Fibroblast of lung (primary cell): ENCODE results near the gene RXRA. TPM values are rescaled to one million over a fixed set of nuclear protein-coding genes. Genes with fewer than 3 reads are reported as not detected.

Source experiments
- DNase-seq, 2 donors: peaks; one replicate each; pipeline versions ENCODE4 v3.0.0 to v3.0.0-alpha.2; 2010; ENCODE audit warnings: low read depth in 2 of 2
- H2AFZ ChIP-seq: 2 replicates; pipeline ENCODE4 v1.5.1; 2012; ENCODE audit warnings: low read length, control low read depth, inconsistent platforms
- H3K27ac ChIP-seq: 2 replicates; pipeline ENCODE4 v1.5.1; 2011; ENCODE audit warnings: low read length, control low read depth; ENCODE audit not compliant: insufficient read depth
- H3K27me3 ChIP-seq: 2 replicates; pipeline ENCODE4 v1.5.1; 2011; ENCODE audit warnings: mild to moderate bottlenecking, low read length; ENCODE audit not compliant: control insufficient read depth, insufficient read depth
- H3K36me3 ChIP-seq: 2 replicates; pipeline ENCODE4 v1.5.1; 2011; ENCODE audit warnings: low read length; ENCODE audit not compliant: control insufficient read depth, insufficient read depth
- H3K4me1 ChIP-seq: 2 replicates; pipeline ENCODE4 v1.5.1; 2011; ENCODE audit warnings: low read length; ENCODE audit not compliant: control insufficient read depth, insufficient read depth; ENCODE audit errors: extremely low read depth
- H3K4me2 ChIP-seq: 2 replicates; pipeline ENCODE4 v1.5.1; 2011; ENCODE audit warnings: low read length, control low read depth; ENCODE audit not compliant: insufficient read depth; ENCODE audit errors: extremely low read depth
- H3K4me3 ChIP-seq, 4 experiments: fragments of 200-600 bp in 1 of 4; sonication (generic) in 1 of 4; replicated peaks in 1 of 4; 2 replicates each; pipeline ENCODE4 v1.5.1; 2011 to 2016; ENCODE audit warnings: low read length in 4 of 4, low read depth in 3 of 4, mild to moderate bottlenecking in 3 of 4, control low read depth in 2 of 4, inconsistent platforms in 1 of 4, mixed read lengths in 1 of 4; ENCODE audit not compliant: insufficient read depth in 1 of 4; ENCODE audit errors: control extremely low read depth in 1 of 4
- H3K79me2 ChIP-seq: 2 replicates; pipeline ENCODE4 v1.5.1; 2012; ENCODE audit warnings: mild to moderate bottlenecking, low read length, inconsistent platforms; ENCODE audit not compliant: control insufficient read depth, insufficient read depth
- H3K9ac ChIP-seq: 2 replicates; pipeline ENCODE4 v1.5.1; 2011; ENCODE audit warnings: mild to moderate bottlenecking, low read length, control low read depth; ENCODE audit not compliant: insufficient read depth
- H3K9me3 ChIP-seq: 2 replicates; pipeline ENCODE4 v1.5.1; 2012; ENCODE audit warnings: low read depth, low read length; ENCODE audit not compliant: control insufficient read depth, insufficient read depth
- H4K20me1 ChIP-seq: 2 replicates; pipeline ENCODE4 v1.5.1; 2011; ENCODE audit warnings: low read length; ENCODE audit not compliant: control insufficient read depth, insufficient read depth; ENCODE audit errors: extremely low read depth
- CTCF ChIP-seq, 2 donors: IDR thresholded peaks in 1 of 2; conservative IDR thresholded peaks in 1 of 2; 1 replicate in 1 of 2; 2 replicates in 1 of 2; pipeline ENCODE4 v1.5.1; 2011 to 2012; ENCODE audit warnings: low read length in 2 of 2, control low read depth in 1 of 2, inconsistent platforms in 1 of 2, low read depth in 1 of 2, mild to moderate bottlenecking in 1 of 2
- EZH2 ChIP-seq: IDR thresholded peaks from 2 replicates; pipeline ENCODE4 v1.5.1; 2012; ENCODE audit warnings: low read length, control low read depth, mild to moderate bottlenecking; ENCODE audit errors: missing control alignments
- polyA plus RNA-seq, 2 donors: library from polyadenylated mRNA; depleted of rRNA in 1 of 2; stranded (reverse) in 1 of 2; unstranded in 1 of 2; fragments of >200 nt; gene quantifications; 2 replicates each; pipeline ENCODE4 v1.2.1, GENCODE V29; 2011 to 2012; ENCODE audit warnings: missing spikeins in 1 of 2
- total RNA-seq: library from RNA; depleted of rRNA; stranded (reverse); fragments of >200 nt; gene quantifications from 2 replicates; pipeline ENCODE4 v1.2.1, GENCODE V29; 2014

RXRA gene
- total and polyA plus RNA-seq, 2 donors (not counting 1 experiment from before 2014, with no cell fraction given), result 13.3 to 14.9 TPM

GRCh38 chr9:134485653-134486052 is 159.4 kb downstream of the RXRA start:
- H3K27me3 ChIP-seq, result peaks cover 4% of the 10 kb centered on the region
- H3K4me1 ChIP-seq, result no peaks in the 10 kb centered on the region
- H3K9ac ChIP-seq, result no peak overlapping the region
- H3K27ac ChIP-seq, result no peak overlapping the region
- H3K4me3 ChIP-seq, result no peak overlapping the region
- no peaks in the 10 kb centered on the region for H3K79me2 ChIP-seq
- TF ChIP-seq CTCF (conservative IDR thresholded peaks at IDR 0.05 in 1 of 2, IDR thresholded peaks at IDR 0.05 in 1 of 2; ENCODE audit: low read depth in 1 of 2, low read length in 2 of 2) (no peak), EZH2 (no peak)
- no peaks in the 10 kb centered on the region for H3K36me3 ChIP-seq
- H3K9me3 ChIP-seq, result no peaks in the 10 kb centered on the region
- H4K20me1 ChIP-seq, result no peaks in the 10 kb centered on the region
- DNase-seq, result no peak
- H2AFZ ChIP-seq, result no peak overlapping the region
- H3K4me2 ChIP-seq, result no peak overlapping the region

DNA sequence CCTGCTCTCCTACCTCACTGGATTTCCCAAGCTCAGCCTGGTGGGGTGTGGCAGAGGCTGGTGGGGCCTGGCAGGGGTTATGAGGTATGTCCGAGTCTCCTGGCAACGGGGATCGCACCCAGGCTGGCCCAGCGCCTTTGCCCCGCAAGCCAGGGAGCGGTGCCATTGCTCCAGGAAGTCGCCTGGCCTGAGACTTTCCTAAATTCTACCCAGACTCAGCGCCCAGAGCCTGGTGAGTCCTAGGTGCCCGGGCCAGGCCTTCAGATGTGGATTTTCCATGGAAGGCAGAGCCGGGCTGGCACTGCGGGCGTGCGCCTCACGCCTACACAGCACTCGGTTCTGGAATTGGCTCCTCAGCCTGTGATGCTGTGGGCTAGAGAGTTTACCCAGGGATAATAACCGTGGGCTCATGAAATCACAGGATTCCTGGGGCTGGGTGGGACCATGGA is 159.9 kb downstream of the RXRA start:
- Histone ChIP-seq H3K36me3 (no peaks in the 10 kb centered on the region), H3K9me3 (no peaks in the 10 kb centered on the region), H3K79me2 (no peaks in the 10 kb centered on the region), H3K9ac (no peak overlapping the region), H2AFZ (no peak overlapping the region), H3K4me1 (no peaks in the 10 kb centered on the region), H3K27me3 (peaks cover 4% of the 10 kb centered on the region), H4K20me1 (no peaks in the 10 kb centered on the region), H3K4me2 (no peak overlapping the region), H3K27ac (no peak overlapping the region), H3K4me3 (no peak overlapping the region)
- DNase-seq, result no peak
- TF ChIP-seq EZH2, result no peak
- TF ChIP-seq CTCF (conservative IDR thresholded peaks at IDR 0.05 in 1 of 2, IDR thresholded peaks at IDR 0.05 in 1 of 2; ENCODE audit: low read depth in 1 of 2, low read length in 2 of 2), result no peak

DNA sequence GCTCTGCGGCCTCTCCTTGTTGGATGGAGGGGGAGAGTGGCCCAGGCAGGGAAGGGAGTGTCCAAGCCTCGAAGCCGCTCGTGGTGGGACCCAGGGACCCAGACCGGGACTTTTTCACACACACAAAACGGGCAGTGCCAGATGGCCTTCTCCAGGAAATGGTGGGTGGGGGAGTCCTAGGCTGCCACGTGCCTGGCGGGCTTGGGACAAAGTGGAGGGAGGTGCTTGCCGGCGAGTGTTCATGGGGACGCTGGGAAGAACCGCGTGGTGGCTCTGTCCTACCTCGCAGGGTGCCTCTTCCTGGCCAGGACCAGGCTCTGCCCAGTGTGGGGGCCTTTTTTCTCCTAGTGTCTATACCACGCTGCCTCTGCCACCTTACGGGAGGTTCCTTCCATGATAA is 160.3 kb downstream of the RXRA start:
- H2AFZ ChIP-seq, result no peak overlapping the region
- no peaks in the 10 kb centered on the region for H3K9me3 ChIP-seq
- H4K20me1 ChIP-seq, result no peaks in the 10 kb centered on the region
- no peaks in the 10 kb centered on the region for H3K36me3 ChIP-seq
- no peaks in the 10 kb centered on the region for H3K4me1 ChIP-seq
- H3K79me2 ChIP-seq, result no peaks in the 10 kb centered on the region
- H3K9ac ChIP-seq, result no peak overlapping the region
- no peak for DNase-seq
- H3K27ac ChIP-seq, result no peak overlapping the region
- H3K27me3 ChIP-seq, result peaks cover 4% of the 10 kb centered on the region
- TF ChIP-seq EZH2 (no peak), CTCF (conservative IDR thresholded peaks at IDR 0.05 in 1 of 2, IDR thresholded peaks at IDR 0.05 in 1 of 2; ENCODE audit: low read depth in 1 of 2, low read length in 2 of 2) (no peak)
- H3K4me2 ChIP-seq, result no peak overlapping the region
- H3K4me3 ChIP-seq, result no peak overlapping the region

Other genes with a start within 250 kb of the RXRA start
- 15.4 and 15.5 TPM in 2 replicates for gene WDR5, start 190.4 kb upstream of the RXRA start, total RNA-seq
- 26.0 and 28.0 TPM in 2 replicates for gene WDR5, start 190.4 kb upstream of the RXRA start, polyA plus RNA-seq
- gene RNU6ATAC, start 161.9 kb upstream of the RXRA start, total RNA-seq, result not detected in 2 replicates
- not detected in 2 replicates for gene RNU6ATAC, start 161.9 kb upstream of the RXRA start, polyA plus RNA-seq